NCI-H526 treated with DMSO at 0.1 percent for 48 hours (cell line): ENCODE measurements around the gene ITGB4.

Source experiments
- DNase-seq: peaks from one replicate; lab custom pipeline; 2025; lab: John Stamatoyannopoulos, UW

Gene ITGB4

GRCh38 chr17:75720656-75721462 is at the start of gene ITGB4:
Gene ITGB4, plus strand, starts transcription at chr17:75721459. Its CDS starts 3,245 bp downstream, at chr17:75724704.
- DNase-seq = peak; percentile 46

GRCh38 chr17:75672011-75672410 is 49.2 kb upstream of the ITGB4 start:
- DNase-seq = no peak

- no peak for DNase-seq
These were observed 47.8 kb upstream of the ITGB4 start for GRCh38 chr17:75673487-75673886.

- DNase-seq = no peak
These were observed 44.8 kb upstream of the ITGB4 start for GRCh38 chr17:75676461-75676860.

GRCh38 chr17:75679706-75680211 is 41.5 kb upstream of the ITGB4 start:
- DNase-seq = no peak

- no peak for DNase-seq
These were observed 40.8 kb upstream of the ITGB4 start for GRCh38 chr17:75680431-75680830.

GRCh38 chr17:75681289-75681688 is 40.0 kb upstream of the ITGB4 start:
- no peak for DNase-seq

GRCh38 chr17:75683583-75683982 is 37.7 kb upstream of the ITGB4 start:
- DNase-seq = no peak

- DNase-seq = no peak
These were observed 37.0 kb upstream of the ITGB4 start for GRCh38 chr17:75684249-75684648.

GRCh38 chr17:75684924-75685323 is 36.3 kb upstream of the ITGB4 start:
- no peak for DNase-seq

GRCh38 chr17:75685499-75685898 is 35.8 kb upstream of the ITGB4 start:
- DNase-seq = no peak

- no peak for DNase-seq
These were observed 32.9 kb upstream of the ITGB4 start for GRCh38 chr17:75688209-75688825.

GRCh38 chr17:75689441-75689873 is 31.8 kb upstream of the ITGB4 start:
- no peak for DNase-seq

GRCh38 chr17:75691371-75691791 is 29.9 kb upstream of the ITGB4 start:
- no peak for DNase-seq

- DNase-seq = no peak
These were observed 29.2 kb upstream of the ITGB4 start for GRCh38 chr17:75691801-75692626.

GRCh38 chr17:75692976-75693375 is 28.3 kb upstream of the ITGB4 start:
- no peak for DNase-seq

- no peak for DNase-seq
These were observed 27.5 kb upstream of the ITGB4 start for GRCh38 chr17:75693500-75694481.

GRCh38 chr17:75694536-75694935 is 26.7 kb upstream of the ITGB4 start:
- no peak for DNase-seq

GRCh38 chr17:75695141-75695829 is 26.0 kb upstream of the ITGB4 start:
- no peak for DNase-seq

GRCh38 chr17:75695830-75696271 is 25.4 kb upstream of the ITGB4 start:
- DNase-seq = no peak
